K562 (cell line): ENCODE results near the gene GGT1. TPM values are rescaled to one million over a fixed set of nuclear protein-coding genes. Genes with fewer than 3 reads are reported as not detected.
A peak's percentile ranks its signal among the peaks of the same experiment; 100 is the strongest.

Experiments
- ATAC-seq: fragments of 200-7000 bp; cut with Tn5 transposase; 3 replicates; pipeline ENCODE4 v1.9.1; 2020; ENCODE audit warnings: moderate library complexity
- BruUV-seq: library from RNA; stranded (reverse); fragments of 400-500 nt; replicated peaks from 2 replicates; lab custom pipeline; 2021; lab: Mats Ljungman, UMichigan
- CTCF ChIA-PET: fragments of 300-600 bp; formaldehyde crosslinking; extraction: SDS; loops from one replicate; lab custom pipeline; 2021; ENCODE audit warnings: low intra/inter-chr PET ratio; lab: Yijun Ruan, JAX
- POLR2A ChIA-PET: fragments of 300-600, 350-650 bp; sonication (Branson Sonifier 250); formaldehyde crosslinking; extraction: SDS; loops from one replicate; lab custom pipeline; 2021; ENCODE audit warnings: antibody characterized with exemption, inconsistent platforms; lab: Yijun Ruan, JAX
- DNase-seq, 4 experiments: peaks; one replicate each; pipeline versions ENCODE4 v3.0.0 to v3.0.0-alpha.2; 2011 to 2018; ENCODE audit warnings: low spot score in 3 of 4, mixed read lengths in 3 of 4; ENCODE audit errors: extremely low read depth in 1 of 4
- FAIRE-seq: peaks from 2 replicates; lab custom pipeline; 2011; peaks lifted over from hg19 to GRCh38; lab: Jason Lieb, UNC
- H2AFZ ChIP-seq: 2 replicates; pipeline ENCODE4 v1.6.0; 2011; ENCODE audit warnings: low read depth, low read length, control low read depth, inconsistent platforms
- H3K27ac ChIP-seq: fragments of 200-600 bp; 3 replicates; pipeline ENCODE4 v1.8.0; 2011; ENCODE audit warnings: low read depth, mild to moderate bottlenecking, control low read depth, inconsistent platforms, low read length, moderate library complexity, mixed read lengths; ENCODE audit errors: extremely low read depth
- H3K27me3 ChIP-seq, 2 experiments: fragments of 300-600 bp in 1 of 2; 2 replicates in 1 of 2; 3 replicates in 1 of 2; pipeline versions ENCODE4 v1.6.0 to v1.8.0; 2011; ENCODE audit warnings: inconsistent platforms in 2 of 2, low read length in 2 of 2, mild to moderate bottlenecking in 1 of 2, mixed read lengths in 1 of 2, moderate library complexity in 1 of 2; ENCODE audit not compliant: control insufficient read depth in 2 of 2, insufficient read depth in 2 of 2
- H3K36me3 ChIP-seq: fragments of 300-600 bp; 3 replicates; pipeline ENCODE4 v1.8.0; 2011; ENCODE audit warnings: mild to moderate bottlenecking, low read length, inconsistent platforms; ENCODE audit not compliant: control insufficient read depth, insufficient read depth
- H3K4me1 ChIP-seq, 2 experiments: fragments of 200-600 bp in 1 of 2; replicated peaks in 1 of 2; 2 replicates in 1 of 2; 3 replicates in 1 of 2; pipeline versions ENCODE4 v1.5.1 to v1.8.0; 2011; ENCODE audit warnings: inconsistent platforms in 2 of 2, low read length in 2 of 2, mild to moderate bottlenecking in 1 of 2, mixed read lengths in 1 of 2, moderate library complexity in 1 of 2; ENCODE audit not compliant: control insufficient read depth in 2 of 2, insufficient read depth in 2 of 2
- H3K4me2 ChIP-seq: 2 replicates; pipeline ENCODE4 v1.6.1; 2011; ENCODE audit warnings: low read length, control low read depth, inconsistent platforms, mixed read lengths; ENCODE audit not compliant: insufficient read depth
- H3K4me3 ChIP-seq: fragments of 200-600 bp; sonication (generic), shearing (Covaris generic); 2 replicates; pipeline ENCODE4 v1.5.1; 2016; ENCODE audit warnings: control low read depth, inconsistent platforms
- H3K79me2 ChIP-seq: fragments of 200-600 bp; 3 replicates; pipeline ENCODE4 v1.8.0; 2011; ENCODE audit warnings: low read length, inconsistent platforms; ENCODE audit not compliant: control insufficient read depth, insufficient read depth
- H3K9ac ChIP-seq, 2 experiments: 2 replicates each; pipeline versions ENCODE4 v1.6.0 to v1.6.1; 2011; ENCODE audit warnings: low read depth in 2 of 2, low read length in 2 of 2, control low read depth in 1 of 2, inconsistent platforms in 1 of 2, mild to moderate bottlenecking in 1 of 2, mixed read lengths in 1 of 2; ENCODE audit not compliant: insufficient read depth in 1 of 2
- H3K9me1 ChIP-seq: one replicate; pipeline ENCODE4 v1.6.0; 2011; ENCODE audit warnings: inconsistent platforms, mild to moderate bottlenecking, low read length, moderate library complexity; ENCODE audit not compliant: control insufficient read depth, insufficient read depth
- H3K9me3 ChIP-seq: replicated peaks from 2 replicates; pipeline ENCODE4 v1.5.1; 2011; ENCODE audit warnings: low read depth, low read length, inconsistent platforms; ENCODE audit not compliant: control insufficient read depth, insufficient read depth
- H4K20me1 ChIP-seq: replicated peaks from 2 replicates; pipeline ENCODE4 v1.6.1; 2011; ENCODE audit warnings: low read length, inconsistent platforms, mixed read lengths; ENCODE audit not compliant: control insufficient read depth, insufficient read depth
- CTBP1 ChIP-seq: fragments of 450-650 bp; IDR thresholded peaks from 2 replicates; pipeline ENCODE4 v1.6.1; 2016; ENCODE audit warnings: borderline replicate concordance
- GABPB2 ChIP-seq: fragments of 250-450 bp; sonication (Bioruptor Pico); conservative IDR thresholded peaks from 2 replicates; pipeline ENCODE4 v1.5.1; 2021; ENCODE audit warnings: mild to moderate bottlenecking
- ZBTB7A ChIP-seq: IDR thresholded peaks from 2 replicates; pipeline ENCODE4 v1.6.1; 2011; ENCODE audit warnings: low read depth, mild to moderate bottlenecking, low read length, moderate library complexity, borderline replicate concordance; ENCODE audit not compliant: control insufficient read depth
- WGBS: fragments of 100-300 bp; shearing (Covaris generic); methylation state at CpG from one replicate; pipeline ENCODE4 v1.1.6; 2016; ENCODE audit warnings: low coverage, mixed read lengths; ENCODE audit not compliant: insufficient coverage; ENCODE audit errors: missing lambda C conversion rate; 5-methylcytosine and 5-hydroxymethylcytosine counted together
- in situ Hi-C: fragments of 300-500 bp; cut with MboI; formaldehyde crosslinking; loops from 4 replicates; pipeline ENCODE4 v1.15.0; 2018; ENCODE audit warnings: inconsistent platforms, mixed read lengths
- intact Hi-C: fragments of 100-400 bp; cut with micrococcal nuclease; formaldehyde crosslinking; loops from 2 replicates; pipeline ENCODE4 v1.14.2; 2022
- polyA plus RNA-seq, 8 experiments: library from polyadenylated mRNA; depleted of rRNA in 4 of 8; stranded (reverse) in 5 of 8; unstranded in 3 of 8; fragments of >200 nt; fragmentation: Nextera tagmentation in 2 of 8; fragmentation: Illumina TruSeq in 1 of 8; extraction: Ambion mirVana in 2 of 8; extraction: Trizol in 1 of 8; gene quantifications; 2 replicates each; pipeline versions ENCODE4 v1.2.1 to v1.2.3, GENCODE V29; 2011 to 2014; ENCODE audit warnings: inconsistent platforms in 1 of 8, missing spikeins in 1 of 8
- total RNA-seq, 7 experiments: library from RNA; depleted of rRNA in 6 of 7; stranded (reverse); fragments of >200 nt in 6 of 7; fragmentation: Illumina TruSeq in 2 of 7; extraction: Trizol in 2 of 7; gene quantifications; 2 replicates each; pipeline versions ENCODE4 v1.2.1 to v1.2.3, GENCODE V29; 2011 to 2021; ENCODE audit warnings: low replicate concordance in 1 of 7

Gene GGT1
- total and polyA plus RNA-seq, 9 of the 15 experiments (the other 6 are each of a cell fraction or from before 2014, with no cell fraction given): 0.46 to 11.8 (median 6.9) TPM

- in situ Hi-C loops (no loop called here), intact Hi-C loops (no loop called here)
- no peaks in the 10 kb centered on the region for H3K9me1 ChIP-seq
- H3K27me3 ChIP-seq: no peaks in the 10 kb centered on the region
- no peak overlapping the region for H3K4me3 ChIP-seq
- WGBS: 60% methylated on average over 11 of the region's 12 CpGs
- DNase-seq (no peak), ATAC-seq (no peak), FAIRE-seq (no peak)
- TF ChIP-seq ZBTB7A (no peak), CTBP1 (peak; percentile 51; the same call in 1 of the 2 replicates), GABPB2 (CRISPR knock-in tag) (no peak)
- no peaks in the 10 kb centered on the region for H3K36me3 ChIP-seq
- H3K79me2 ChIP-seq: no peaks in the 10 kb centered on the region
- ChIA-PET CTCF (no interaction called here), POLR2A (interaction anchor here (0.5 to 1.0 kb wide), 2 partner anchors 11 to 34 kb away, joined by 3 to 4 read pairs; partner anchors contain the start of gene LRRC75B)
- H4K20me1 ChIP-seq: no peaks in the 10 kb centered on the region
- no peak overlapping the region for H3K27ac ChIP-seq
- no peak overlapping the region for H2AFZ ChIP-seq
- no peaks in the 10 kb centered on the region for H3K9me3 ChIP-seq
- H3K9ac ChIP-seq: no peak overlapping the region
- H3K4me2 ChIP-seq: no peak overlapping the region
- peaks cover 0 to 17% of the 10 kb centered on the region in 2 experiments; a peak in 2 of 5 replicates for H3K4me1 ChIP-seq
- BruUV-seq: no TSS peak
These were observed 20.8 kb upstream of the GGT1 start for GRCh38 chr22:24582056-24582814.
